Skeletal muscle tissue (tissue), 4 donors: ENCODE data around the gene DENND1B. TPM values are rescaled to one million over a fixed set of nuclear protein-coding genes. Genes with fewer than 3 reads are reported as not detected.

Experiments used
- H3K27ac ChIP-seq: one replicate; pipeline ENCODE4 v1.7.0; 2013; ENCODE audit warnings: mild to moderate bottlenecking, low read depth, low read length, inconsistent platforms
- H3K27me3 ChIP-seq, 3 donors: one replicate each; pipeline ENCODE4 v1.7.0; 2013; ENCODE audit warnings: low read length in 3 of 3; ENCODE audit not compliant: control insufficient read depth in 3 of 3, insufficient read depth in 3 of 3
- H3K36me3 ChIP-seq, 3 donors: one replicate each; pipeline ENCODE4 v1.7.0; 2013; ENCODE audit warnings: low read length in 3 of 3; ENCODE audit not compliant: control insufficient read depth in 3 of 3, insufficient read depth in 3 of 3
- H3K4me1 ChIP-seq, 3 donors: one replicate each; pipeline ENCODE4 v1.7.0; 2013; ENCODE audit warnings: low read length in 3 of 3, mild to moderate bottlenecking in 3 of 3; ENCODE audit not compliant: control insufficient read depth in 3 of 3, insufficient read depth in 3 of 3
- H3K4me3 ChIP-seq, 3 donors: one replicate each; pipeline ENCODE4 v1.7.0; 2013; ENCODE audit warnings: low read length in 3 of 3
- H3K9ac ChIP-seq, 3 donors: one replicate each; pipeline ENCODE4 v1.7.0; 2013; ENCODE audit warnings: low read length in 3 of 3, mild to moderate bottlenecking in 3 of 3, moderate library complexity in 2 of 3, low read depth in 1 of 3
- H3K9me3 ChIP-seq, 3 donors: one replicate each; pipeline ENCODE4 v1.7.0; 2013; ENCODE audit warnings: low read length in 3 of 3; ENCODE audit not compliant: control insufficient read depth in 3 of 3
- total RNA-seq: library from RNA; depleted of rRNA; stranded (reverse); fragments of >200 nt; gene quantifications from one replicate; pipeline ENCODE4 v1.2.3, GENCODE V29; 2014
- donor health status: Osteomylitis.

Gene DENND1B
- total RNA-seq, 1 donor from 2014 or later = 13.0 TPM

- peaks cover 3 to 11% (median 6%) of the 10 kb centered on the region in 3 donors for H3K4me1 ChIP-seq
- no peak overlapping the region for H3K27ac ChIP-seq
- no peak overlapping the region for H3K9ac ChIP-seq
- H3K9me3 ChIP-seq = no peaks in the 10 kb centered on the region
- H3K4me3 ChIP-seq = no peak overlapping the region
- no peaks in the 10 kb centered on the region for H3K36me3 ChIP-seq
- no peaks in the 10 kb centered on the region for H3K27me3 ChIP-seq
These were observed 156.2 kb downstream of the DENND1B start for GRCh38 chr1:197619008-197619640.

- H3K4me3 ChIP-seq = no peak overlapping the region
- H3K27me3 ChIP-seq = no peaks in the 10 kb centered on the region
- H3K36me3 ChIP-seq = no peaks in the 10 kb centered on the region
- peaks cover 3 to 11% (median 6%) of the 10 kb centered on the region in 3 donors for H3K4me1 ChIP-seq
- no peak overlapping the region for H3K27ac ChIP-seq
- peak overlapping the region in 2 of 3 donors; percentile 3 to 8 for H3K9ac ChIP-seq
- H3K9me3 ChIP-seq = no peaks in the 10 kb centered on the region
These were observed 157.2 kb downstream of the DENND1B start for GRCh38 chr1:197618061-197618460.

- no peak overlapping the region for H3K27ac ChIP-seq
- no peak overlapping the region for H3K9ac ChIP-seq
- H3K4me1 ChIP-seq = peaks cover 3 to 6% (median 5%) of the 10 kb centered on the region in 3 donors
- H3K9me3 ChIP-seq = no peaks in the 10 kb centered on the region
- H3K36me3 ChIP-seq = no peaks in the 10 kb centered on the region
- no peak overlapping the region for H3K4me3 ChIP-seq
- no peaks in the 10 kb centered on the region for H3K27me3 ChIP-seq
These were observed 159.6 kb downstream of the DENND1B start for GRCh38 chr1:197615693-197616011.

GRCh38 chr1:197614916-197615692 is 160.2 kb downstream of the DENND1B start:
- H3K27me3 ChIP-seq = no peaks in the 10 kb centered on the region
- no peak overlapping the region for H3K4me3 ChIP-seq
- no peaks in the 10 kb centered on the region for H3K9me3 ChIP-seq
- no peaks in the 10 kb centered on the region for H3K36me3 ChIP-seq
- no peak overlapping the region for H3K27ac ChIP-seq
- H3K4me1 ChIP-seq = peaks cover 3 to 6% (median 5%) of the 10 kb centered on the region in 3 donors
- H3K9ac ChIP-seq = no peak overlapping the region

- Histone ChIP-seq H3K9ac (no peak overlapping the region), H3K27ac (no peak overlapping the region), H3K36me3 (no peaks in the 10 kb centered on the region), H3K4me1 (no peaks in the 10 kb centered on the region), H3K27me3 (no peaks in the 10 kb centered on the region), H3K4me3 (no peak overlapping the region), H3K9me3 (no peaks in the 10 kb centered on the region)
These were observed 169.0 kb downstream of the DENND1B start for GRCh38 chr1:197606168-197606845.

- H3K9ac ChIP-seq = no peak overlapping the region
- no peak overlapping the region for H3K4me3 ChIP-seq
- no peaks in the 10 kb centered on the region for H3K9me3 ChIP-seq
- H3K27ac ChIP-seq = no peak overlapping the region
- no peaks in the 10 kb centered on the region for H3K36me3 ChIP-seq
- H3K27me3 ChIP-seq = no peaks in the 10 kb centered on the region
- peaks cover 0 to 6% (median 0%) of the 10 kb centered on the region in 3 donors for H3K4me1 ChIP-seq
These were observed 171.0 kb downstream of the DENND1B start for GRCh38 chr1:197604302-197604701.

GRCh38 chr1:197600751-197601150 is 174.5 kb downstream of the DENND1B start:
- Histone ChIP-seq H3K4me1 (peaks cover 0 to 6% (median 0%) of the 10 kb centered on the region in 3 donors), H3K27ac (no peak overlapping the region), H3K36me3 (no peaks in the 10 kb centered on the region), H3K9me3 (no peaks in the 10 kb centered on the region), H3K27me3 (no peaks in the 10 kb centered on the region), H3K4me3 (no peak overlapping the region), H3K9ac (no peak overlapping the region)

GRCh38 chr1:197599789-197600188 is 175.5 kb downstream of the DENND1B start:
- Histone ChIP-seq H3K9ac (no peak overlapping the region), H3K27ac (no peak overlapping the region), H3K4me1 (peaks cover 0 to 6% (median 0%) of the 10 kb centered on the region in 3 donors), H3K9me3 (no peaks in the 10 kb centered on the region), H3K27me3 (no peaks in the 10 kb centered on the region), H3K4me3 (no peak overlapping the region), H3K36me3 (no peaks in the 10 kb centered on the region)

GRCh38 chr1:197598935-197599334 is 176.3 kb downstream of the DENND1B start:
- H3K4me1 ChIP-seq = peaks cover 0 to 6% (median 0%) of the 10 kb centered on the region in 3 donors
- H3K36me3 ChIP-seq = no peaks in the 10 kb centered on the region
- no peaks in the 10 kb centered on the region for H3K27me3 ChIP-seq
- H3K4me3 ChIP-seq = no peak overlapping the region
- no peak overlapping the region for H3K27ac ChIP-seq
- no peaks in the 10 kb centered on the region for H3K9me3 ChIP-seq
- H3K9ac ChIP-seq = no peak overlapping the region
